ENCODE measurements around the gene TUBG2.

The TUBG2 gene

GRCh38 chr17:42694524-42694923, 35.4 kb downstream of the TUBG2 start:
- DNase-seq (ENCODE audit: insufficient read length, low spot score) (no peak), FAIRE-seq (no peak)

DNA sequence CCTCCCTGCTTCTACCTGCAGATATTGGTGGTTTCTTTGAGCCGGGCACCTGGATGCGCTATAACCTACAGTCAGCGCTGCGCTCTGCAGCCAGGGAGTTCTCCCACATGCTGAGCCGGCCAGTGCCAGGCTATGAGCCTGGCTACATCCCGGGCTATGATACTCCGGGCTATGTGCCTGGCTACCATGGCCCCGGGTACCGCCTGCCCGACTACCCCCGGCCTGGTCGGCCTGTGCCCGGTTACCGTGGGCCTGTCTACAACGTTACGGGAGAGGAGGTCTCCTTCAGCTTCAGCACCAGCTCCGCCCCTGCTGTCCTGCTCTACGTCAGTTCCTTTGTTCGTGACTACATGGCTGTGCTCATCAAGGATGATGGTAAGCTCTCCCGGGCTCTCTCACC, 36.4 kb downstream of the TUBG2 start:
- peak; percentile 44 for FAIRE-seq
- no peak for DNase-seq (ENCODE audit: insufficient read length, low spot score)

- FAIRE-seq (no peak), DNase-seq (ENCODE audit: insufficient read length, low spot score) (no peak)
These were observed 38.2 kb downstream of the TUBG2 start for GRCh38 chr17:42697108-42697811.

GRCh38 chr17:42698736-42699414, 39.8 kb downstream of the TUBG2 start:
- DNase-seq (ENCODE audit: insufficient read length, low spot score) (peak; percentile 83), FAIRE-seq (peak; percentile 63)

- no peak for FAIRE-seq
- no peak for DNase-seq (ENCODE audit: insufficient read length, low spot score)
These were observed 40.3 kb downstream of the TUBG2 start for GRCh38 chr17:42699415-42699740.

GRCh38 chr17:42700586-42701289, 41.7 kb downstream of the TUBG2 start:
- no peak for DNase-seq (ENCODE audit: insufficient read length, low spot score)
- FAIRE-seq = no peak

DNA sequence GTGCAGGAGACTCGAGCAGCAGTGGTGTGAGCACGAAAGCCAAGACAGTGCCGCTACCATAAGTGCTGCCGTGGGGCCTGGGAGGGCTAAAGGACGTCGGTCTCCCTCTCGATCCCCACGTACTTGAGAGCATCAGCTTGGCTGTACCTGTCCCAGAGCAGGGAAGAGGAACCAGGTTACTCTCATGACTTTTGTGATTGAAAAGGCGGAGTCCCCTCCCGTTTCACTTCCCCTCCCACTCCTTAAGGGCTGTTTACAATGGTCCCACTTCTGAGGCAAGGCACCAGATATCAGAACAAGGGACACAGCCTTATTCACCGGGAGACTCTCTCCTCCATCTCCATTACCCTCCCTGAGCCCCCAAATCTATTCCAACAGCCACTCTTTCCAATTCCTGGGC, 43.4 kb downstream of the TUBG2 start:
- peak; percentile 26 for FAIRE-seq

GRCh38 chr17:42704490-42704836, 45.4 kb downstream of the TUBG2 start:
- peak; percentile 13 for FAIRE-seq
- no peak for DNase-seq (ENCODE audit: insufficient read length, low spot score)

More for the DNA sequence above, 43.4 kb downstream of the TUBG2 start:
- no peak for DNase-seq (ENCODE audit: insufficient read length, low spot score)

DNA sequence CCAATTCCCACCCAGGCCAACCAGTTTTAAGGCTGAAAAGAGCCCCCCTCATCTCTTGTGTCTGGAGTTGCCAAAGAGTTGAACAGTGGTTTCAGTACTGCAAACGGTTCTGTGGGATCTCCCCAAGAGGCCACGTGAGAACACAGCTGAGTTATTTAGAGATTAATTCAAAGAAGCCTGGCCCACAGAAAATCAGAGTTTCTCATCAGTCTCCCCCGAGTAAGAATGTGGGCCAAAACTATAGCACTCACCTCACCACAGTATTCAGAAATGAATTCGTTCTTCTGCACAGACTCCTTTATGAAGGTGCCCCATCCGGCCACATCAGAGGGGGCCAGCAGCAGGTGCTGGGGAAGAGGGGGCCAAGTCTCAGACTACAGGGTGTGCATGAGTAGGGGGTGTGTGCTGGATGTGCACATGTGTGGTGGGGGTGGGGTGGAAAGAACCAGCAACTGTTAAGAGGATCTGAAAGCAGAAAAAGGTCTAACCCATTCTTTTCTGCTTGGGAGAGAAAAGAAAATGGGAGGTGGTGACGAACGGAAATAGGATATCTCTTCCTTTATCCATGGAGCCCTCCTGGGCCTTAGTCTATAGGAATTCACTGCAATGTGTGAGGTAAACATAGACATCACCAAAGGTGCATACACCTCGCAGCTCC, 45.9 kb downstream of the TUBG2 start:
- DNase-seq (ENCODE audit: insufficient read length, low spot score) (no peak), FAIRE-seq (no peak)

- DNase-seq (ENCODE audit: insufficient read length, low spot score) = no peak
- FAIRE-seq = peak; percentile 67
These were observed 47.6 kb downstream of the TUBG2 start for GRCh38 chr17:42706732-42707131.

- FAIRE-seq = no peak
- no peak for DNase-seq (ENCODE audit: insufficient read length, low spot score)
These were observed 49.5 kb downstream of the TUBG2 start for GRCh38 chr17:42708588-42708987.

- FAIRE-seq = no peak
- DNase-seq (ENCODE audit: insufficient read length, low spot score) = no peak
These were observed 50.5 kb downstream of the TUBG2 start for GRCh38 chr17:42709561-42709960.

Measured in HTR-8/SVneo (cell line).